SK-N-SH (cell line): Measurements from ENCODE around the gene DNAH10. TPM values are rescaled to one million over a fixed set of nuclear protein-coding genes. Genes with fewer than 3 reads are reported as not detected.

Experiments used
- CTCF ChIA-PET: fragments of 300-600, 350-600 bp; formaldehyde crosslinking; extraction: SDS; loops from one replicate; lab custom pipeline; 2021; lab: Yijun Ruan, JAX
- POLR2A ChIA-PET: fragments of 350-600 bp; sonication (Branson Sonifier 250); formaldehyde crosslinking; extraction: SDS; loops from one replicate; lab custom pipeline; 2020; ENCODE audit warnings: antibody characterized with exemption, inconsistent platforms; lab: Yijun Ruan, JAX
- DNase-seq: peaks from one replicate; pipeline ENCODE4 v3.0.0; 2012
- H2AFZ ChIP-seq: fragments of 200-600 bp; sonication (generic); 2 replicates; pipeline ENCODE4 v1.8.1; 2016; ENCODE audit warnings: antibody characterized with exemption, mild to moderate bottlenecking, low read depth
- H3F3A ChIP-seq: fragments of 200-600 bp; sonication (generic); replicated peaks from 2 replicates; pipeline ENCODE3; 2016; ENCODE audit warnings: antibody characterized with exemption, mild to moderate bottlenecking; ENCODE audit not compliant: insufficient read depth
- H3K27ac ChIP-seq, 2 experiments: fragments of 200-500 bp in 1 of 2; fragments of 200-600 bp in 1 of 2; sonication (Bioruptor generic) in 1 of 2; sonication (generic), shearing (Covaris generic) in 1 of 2; 2 replicates each; pipeline versions ENCODE4 v1.5.1 to v1.6.1; 2014 to 2016; ENCODE audit warnings: low read depth in 2 of 2, inconsistent platforms in 1 of 2, low read length in 1 of 2, mild to moderate bottlenecking in 1 of 2, mixed read lengths in 1 of 2
- H3K27me3 ChIP-seq: fragments of 200-600 bp; sonication (generic), shearing (Covaris generic); 2 replicates; pipeline ENCODE4 v1.6.1; 2016; ENCODE audit warnings: mixed run types; ENCODE audit not compliant: insufficient read depth
- H3K36me3 ChIP-seq, 2 experiments: fragments of 200-500 bp in 1 of 2; fragments of 200-600 bp in 1 of 2; sonication (Bioruptor generic) in 1 of 2; sonication (generic) in 1 of 2; replicated peaks in 1 of 2; 2 replicates each; pipeline versions ENCODE3 to v1.5.1; 2014 to 2016; ENCODE audit warnings: low read length in 1 of 2, mild to moderate bottlenecking in 1 of 2; ENCODE audit not compliant: insufficient read depth in 2 of 2, control insufficient read depth in 1 of 2
- H3K4me1 ChIP-seq, 2 experiments: fragments of 200-500 bp in 1 of 2; fragments of 200-600 bp in 1 of 2; sonication (Bioruptor generic) in 1 of 2; sonication (generic), shearing (Covaris generic) in 1 of 2; 2 replicates each; pipeline versions ENCODE4 v1.5.1 to v1.6.1; 2014 to 2016; ENCODE audit warnings: low read depth in 1 of 2, low read length in 1 of 2, mixed run types in 1 of 2; ENCODE audit not compliant: insufficient read depth in 2 of 2, control insufficient read depth in 1 of 2
- H3K4me2 ChIP-seq: fragments of 200-600 bp; sonication (generic), shearing (Covaris generic); 2 replicates; pipeline ENCODE4 v1.6.1; 2017; ENCODE audit warnings: mixed run types
- H3K4me3 ChIP-seq, 2 experiments: fragments of 200-500 bp in 1 of 2; fragments of 200-600 bp in 1 of 2; sonication (Bioruptor generic) in 1 of 2; sonication (generic), shearing (Covaris generic) in 1 of 2; 2 replicates each; pipeline versions ENCODE4 v1.5.1 to v1.8.1; 2014 to 2016; ENCODE audit warnings: low read depth in 2 of 2, inconsistent platforms in 1 of 2, low read length in 1 of 2, mild to moderate bottlenecking in 1 of 2, mixed read lengths in 1 of 2, moderate library complexity in 1 of 2
- H3K79me2 ChIP-seq: fragments of 200-600 bp; sonication (generic); 2 replicates; pipeline ENCODE4 v1.8.1; 2017; ENCODE audit warnings: mild to moderate bottlenecking; ENCODE audit not compliant: insufficient read depth
- H3K9ac ChIP-seq: fragments of 200-600 bp; sonication (generic); 2 replicates; pipeline ENCODE4 v1.6.1; 2017; ENCODE audit warnings: mixed run types
- H3K9me2 ChIP-seq: fragments of 200-600 bp; sonication (generic); 2 replicates; pipeline ENCODE4 v1.6.1; 2017; ENCODE audit warnings: mixed run types
- H3K9me3 ChIP-seq: fragments of 200-600 bp; sonication (generic); 2 replicates; pipeline ENCODE4 v1.6.1; 2017; ENCODE audit warnings: mixed run types, mild to moderate bottlenecking, moderate library complexity
- H4K20me1 ChIP-seq: fragments of 200-600 bp; sonication (generic); 2 replicates; pipeline ENCODE4 v1.6.1; 2017; ENCODE audit warnings: mild to moderate bottlenecking, mixed run types; ENCODE audit not compliant: insufficient read depth
- CHD2 ChIP-seq: fragments of 150-350 bp; IDR thresholded peaks from 2 replicates; pipeline ENCODE4 v1.6.1; 2018; ENCODE audit warnings: low read length; ENCODE audit not compliant: partially characterized antibody
- ELF1 ChIP-seq: IDR thresholded peaks from 2 replicates; pipeline ENCODE4 v1.4.0; 2012
- EP300 ChIP-seq, 2 experiments: IDR thresholded peaks; 2 replicates each; pipeline versions ENCODE4 v1.4.0 to v1.6.1; 2012; ENCODE audit warnings: borderline replicate concordance in 1 of 2, low read depth in 1 of 2, low read length in 1 of 2
- EZH2phosphoT487 ChIP-seq: fragments of 200-600 bp; sonication (generic); IDR thresholded peaks from 2 replicates; pipeline ENCODE4 v1.6.1; 2017; ENCODE audit warnings: low read depth, mixed run types, mild to moderate bottlenecking, antibody characterized with exemption, moderate library complexity, borderline replicate concordance
- FOSL2 ChIP-seq: IDR thresholded peaks from 2 replicates; pipeline ENCODE4 v1.4.0; 2012; ENCODE audit warnings: low read depth, mild to moderate bottlenecking, moderate library complexity, borderline replicate concordance
- FOXM1 ChIP-seq: IDR thresholded peaks from 2 replicates; pipeline ENCODE4 v1.4.0; 2012; ENCODE audit warnings: low read depth, mild to moderate bottlenecking
- GABPA ChIP-seq: IDR thresholded peaks from 2 replicates; pipeline ENCODE4 v1.4.0; 2012; ENCODE audit warnings: low read depth, mild to moderate bottlenecking
- JUND ChIP-seq: IDR thresholded peaks from 2 replicates; pipeline ENCODE4 v1.4.0; 2012
- MXI1 ChIP-seq: IDR thresholded peaks from 2 replicates; pipeline ENCODE4 v1.6.1; 2012; ENCODE audit warnings: mild to moderate bottlenecking, low read depth, low read length, improper control_type of control experiment
- NFIC ChIP-seq: IDR thresholded peaks from 2 replicates; pipeline ENCODE4 v1.4.0; 2012; ENCODE audit warnings: borderline replicate concordance
- NRF1 ChIP-seq: IDR thresholded peaks from 2 replicates; pipeline ENCODE4 v1.6.1; 2012; ENCODE audit warnings: low read depth, mild to moderate bottlenecking, low read length
- POLR2AphosphoS5 ChIP-seq: IDR thresholded peaks from 2 replicates; pipeline ENCODE4 v1.6.1; 2012; ENCODE audit warnings: low read depth, low read length
- RCOR1 ChIP-seq: fragments of 150-350 bp; IDR thresholded peaks from 2 replicates; pipeline ENCODE4 v1.6.1; 2017; ENCODE audit warnings: antibody characterized with exemption, low read length
- RXRA ChIP-seq: IDR thresholded peaks from 2 replicates; pipeline ENCODE4 v1.4.0; 2012; ENCODE audit warnings: low read depth, mild to moderate bottlenecking, borderline replicate concordance
- SMC3 ChIP-seq: IDR thresholded peaks from 2 replicates; pipeline ENCODE4 v1.6.1; 2012; ENCODE audit warnings: low read depth, low read length, improper control_type of control experiment
- TAF1 ChIP-seq: IDR thresholded peaks from 2 replicates; pipeline ENCODE4 v1.6.1; 2012; ENCODE audit warnings: low read depth, mild to moderate bottlenecking, low read length, moderate library complexity, borderline replicate concordance
- TCF12 ChIP-seq: IDR thresholded peaks from 2 replicates; pipeline ENCODE4 v1.4.0; 2012
- TEAD4 ChIP-seq: IDR thresholded peaks from 2 replicates; pipeline ENCODE4 v1.4.0; 2012; ENCODE audit warnings: mild to moderate bottlenecking, borderline replicate concordance; ENCODE audit not compliant: insufficient read depth
- YY1 ChIP-seq: IDR thresholded peaks from 2 replicates; pipeline ENCODE4 v1.4.0; 2012; ENCODE audit warnings: low read depth, mild to moderate bottlenecking
- WGBS: methylation state at CpG from one replicate; pipeline ENCODE4 v1.1.6; 2017; ENCODE audit warnings: low lambda C conversion rate; 5-methylcytosine and 5-hydroxymethylcytosine counted together
- polyA plus RNA-seq, 3 experiments: library from polyadenylated mRNA; depleted of rRNA; stranded (reverse); fragments of >200 nt; gene quantifications; 2 replicates each; pipeline ENCODE4 v1.2.3, GENCODE V29; 2012
- TF ChIP-seq, protein P1 (sequence below): IDR thresholded peaks from 2 replicates; pipeline ENCODE4 v1.6.1; 2012; ENCODE audit warnings: mild to moderate bottlenecking, low read depth, low read length, moderate library complexity
- TF ChIP-seq, protein P2 (sequence below): fragments of 150-350 bp; IDR thresholded peaks from 2 replicates; pipeline ENCODE4 v1.6.1; 2017; ENCODE audit warnings: antibody characterized with exemption, low read length, low read depth, borderline replicate concordance
- TF ChIP-seq, protein P3 (sequence below): fragments of 200-600 bp; sonication (generic); IDR thresholded peaks from 2 replicates; pipeline ENCODE4 v1.6.1; 2017; ENCODE audit warnings: antibody characterized with exemption, mild to moderate bottlenecking, moderate library complexity

DNAH10 gene
- polyA plus RNA-seq, 1 of the 3 experiments (the other 2 are of a cell fraction): 0.13 TPM

DNA sequence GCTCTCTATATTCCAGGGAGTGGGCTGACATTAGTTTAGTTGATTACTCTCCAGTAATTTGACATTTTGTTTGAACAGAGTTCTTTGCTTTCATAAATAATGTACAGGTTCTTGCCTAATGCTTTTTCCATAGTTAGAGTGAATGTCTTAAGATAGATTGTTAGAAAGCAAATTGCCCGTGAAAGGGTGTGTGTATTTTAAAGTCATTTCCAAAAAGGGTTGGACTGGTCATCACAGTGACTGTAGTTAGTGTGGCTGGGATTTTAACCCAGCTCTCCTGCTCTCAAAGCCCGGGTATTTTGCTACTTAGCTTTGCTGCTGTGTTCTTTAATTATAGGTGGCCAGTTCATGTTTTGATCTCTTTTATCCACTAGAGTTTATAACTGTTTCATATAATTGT is 74.2 kb downstream of the DNAH10 start:
- Histone ChIP-seq H3K9me3 (no peaks in the 10 kb centered on the region), H3K4me2 (no peak overlapping the region), H3K4me1 (no peaks in the 10 kb centered on the region), H3K9ac (no peak overlapping the region), H3K27ac (no peak overlapping the region), H3K27me3 (no peaks in the 10 kb centered on the region), H3K4me3 (no peak overlapping the region), H3K9me2 (no peaks in the 10 kb centered on the region), H3F3A (no peaks in the 10 kb centered on the region), H3K36me3 (no peaks in the 10 kb centered on the region), H2AFZ (no peak overlapping the region), H4K20me1 (no peaks in the 10 kb centered on the region), H3K79me2 (no peaks in the 10 kb centered on the region)
- POLR2A ChIA-PET: no interaction called here
- 49% methylated on average over 2 of the region's 2 CpGs for WGBS
- CTCF ChIA-PET: no interaction called here
- no peak for TF ChIP-seq GABPA
- no peak for TF ChIP-seq EZH2phosphoT487
- no peak for TF ChIP-seq JUND
- no peak for TF ChIP-seq NRF1
- no peak for TF ChIP-seq EP300 (IDR thresholded peaks at IDR 0.05; ENCODE audit: borderline replicate concordance in 1 of 2, low read depth in 1 of 2, low read length in 1 of 2)
- no peak for TF ChIP-seq FOSL2
- TF ChIP-seq TEAD4: no peak
- DNase-seq: no peak

DNA sequence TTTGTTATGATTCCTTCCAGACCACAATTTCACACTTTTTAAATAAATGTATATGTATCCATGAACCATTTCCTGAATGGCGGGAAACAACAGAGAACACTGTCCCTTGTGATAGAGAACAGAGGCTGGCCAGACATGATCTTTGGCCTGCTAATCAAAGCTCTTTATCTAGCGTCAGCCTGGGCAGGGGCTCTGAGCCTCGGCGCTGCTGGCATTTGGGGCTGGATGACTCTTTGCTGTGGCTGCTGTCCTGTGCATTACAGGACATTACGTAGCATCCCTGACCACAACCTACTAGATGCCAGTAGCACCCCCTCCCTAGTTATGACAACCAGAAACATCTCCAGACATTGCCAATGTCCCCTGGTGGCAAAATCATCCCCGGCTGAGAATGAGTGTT is 77.7 kb downstream of the DNAH10 start:
- Histone ChIP-seq H3K4me3 (no peak overlapping the region), H3K9me2 (no peaks in the 10 kb centered on the region), H4K20me1 (no peaks in the 10 kb centered on the region), H3K9ac (no peak overlapping the region), H3K27ac (peak overlapping the region in 1 of 2 experiments; percentile 11; a peak in 1 of 4 replicates), H3F3A (no peaks in the 10 kb centered on the region), H3K4me2 (no peak overlapping the region), H3K79me2 (no peaks in the 10 kb centered on the region), H3K27me3 (no peaks in the 10 kb centered on the region), H3K36me3 (no peaks in the 10 kb centered on the region), H3K4me1 (no peaks in the 10 kb centered on the region), H2AFZ (no peak overlapping the region), H3K9me3 (no peaks in the 10 kb centered on the region)
- POLR2A ChIA-PET: interaction anchor here (0.6 kb wide), 1 partner anchor 1069 kb away, joined by 3 read pairs; no protein-coding TSS in a partner anchor
- CTCF ChIA-PET: no interaction called here
- peak; percentile 80 for DNase-seq
- whole genome bisulfite sequencing: 13% methylated on average over 5 of the region's 6 CpGs
- TF ChIP-seq YY1 (no peak), CHD2 (peak; percentile 68), FOXM1 (no peak), ELF1 (no peak), TCF12 (peak; percentile 35), TAF1 (no peak), EP300 (IDR thresholded peaks at IDR 0.05; ENCODE audit: borderline replicate concordance in 1 of 2, low read depth in 1 of 2, low read length in 1 of 2) (peak in 1 of 2 experiments; percentile 76; a peak in 2 of 4 replicates), NFIC (no peak), EZH2phosphoT487 (no peak), JUND (no peak), SMC3 (no peak), RCOR1 (peak; percentile 91), POLR2AphosphoS5 (0 out of 2 replicates have a peak, but pooled peaks have one; percentile 21), RXRA (no peak), MXI1 (no peak), GABPA (no peak)
- TF ChIP-seq, protein P1, sequence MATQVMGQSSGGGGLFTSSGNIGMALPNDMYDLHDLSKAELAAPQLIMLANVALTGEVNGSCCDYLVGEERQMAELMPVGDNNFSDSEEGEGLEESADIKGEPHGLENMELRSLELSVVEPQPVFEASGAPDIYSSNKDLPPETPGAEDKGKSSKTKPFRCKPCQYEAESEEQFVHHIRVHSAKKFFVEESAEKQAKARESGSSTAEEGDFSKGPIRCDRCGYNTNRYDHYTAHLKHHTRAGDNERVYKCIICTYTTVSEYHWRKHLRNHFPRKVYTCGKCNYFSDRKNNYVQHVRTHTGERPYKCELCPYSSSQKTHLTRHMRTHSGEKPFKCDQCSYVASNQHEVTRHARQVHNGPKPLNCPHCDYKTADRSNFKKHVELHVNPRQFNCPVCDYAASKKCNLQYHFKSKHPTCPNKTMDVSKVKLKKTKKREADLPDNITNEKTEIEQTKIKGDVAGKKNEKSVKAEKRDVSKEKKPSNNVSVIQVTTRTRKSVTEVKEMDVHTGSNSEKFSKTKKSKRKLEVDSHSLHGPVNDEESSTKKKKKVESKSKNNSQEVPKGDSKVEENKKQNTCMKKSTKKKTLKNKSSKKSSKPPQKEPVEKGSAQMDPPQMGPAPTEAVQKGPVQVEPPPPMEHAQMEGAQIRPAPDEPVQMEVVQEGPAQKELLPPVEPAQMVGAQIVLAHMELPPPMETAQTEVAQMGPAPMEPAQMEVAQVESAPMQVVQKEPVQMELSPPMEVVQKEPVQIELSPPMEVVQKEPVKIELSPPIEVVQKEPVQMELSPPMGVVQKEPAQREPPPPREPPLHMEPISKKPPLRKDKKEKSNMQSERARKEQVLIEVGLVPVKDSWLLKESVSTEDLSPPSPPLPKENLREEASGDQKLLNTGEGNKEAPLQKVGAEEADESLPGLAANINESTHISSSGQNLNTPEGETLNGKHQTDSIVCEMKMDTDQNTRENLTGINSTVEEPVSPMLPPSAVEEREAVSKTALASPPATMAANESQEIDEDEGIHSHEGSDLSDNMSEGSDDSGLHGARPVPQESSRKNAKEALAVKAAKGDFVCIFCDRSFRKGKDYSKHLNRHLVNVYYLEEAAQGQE: no peak
- TF ChIP-seq, protein P2, sequence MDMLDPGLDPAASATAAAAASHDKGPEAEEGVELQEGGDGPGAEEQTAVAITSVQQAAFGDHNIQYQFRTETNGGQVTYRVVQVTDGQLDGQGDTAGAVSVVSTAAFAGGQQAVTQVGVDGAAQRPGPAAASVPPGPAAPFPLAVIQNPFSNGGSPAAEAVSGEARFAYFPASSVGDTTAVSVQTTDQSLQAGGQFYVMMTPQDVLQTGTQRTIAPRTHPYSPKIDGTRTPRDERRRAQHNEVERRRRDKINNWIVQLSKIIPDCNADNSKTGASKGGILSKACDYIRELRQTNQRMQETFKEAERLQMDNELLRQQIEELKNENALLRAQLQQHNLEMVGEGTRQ: no peak
- TF ChIP-seq, protein P3, sequence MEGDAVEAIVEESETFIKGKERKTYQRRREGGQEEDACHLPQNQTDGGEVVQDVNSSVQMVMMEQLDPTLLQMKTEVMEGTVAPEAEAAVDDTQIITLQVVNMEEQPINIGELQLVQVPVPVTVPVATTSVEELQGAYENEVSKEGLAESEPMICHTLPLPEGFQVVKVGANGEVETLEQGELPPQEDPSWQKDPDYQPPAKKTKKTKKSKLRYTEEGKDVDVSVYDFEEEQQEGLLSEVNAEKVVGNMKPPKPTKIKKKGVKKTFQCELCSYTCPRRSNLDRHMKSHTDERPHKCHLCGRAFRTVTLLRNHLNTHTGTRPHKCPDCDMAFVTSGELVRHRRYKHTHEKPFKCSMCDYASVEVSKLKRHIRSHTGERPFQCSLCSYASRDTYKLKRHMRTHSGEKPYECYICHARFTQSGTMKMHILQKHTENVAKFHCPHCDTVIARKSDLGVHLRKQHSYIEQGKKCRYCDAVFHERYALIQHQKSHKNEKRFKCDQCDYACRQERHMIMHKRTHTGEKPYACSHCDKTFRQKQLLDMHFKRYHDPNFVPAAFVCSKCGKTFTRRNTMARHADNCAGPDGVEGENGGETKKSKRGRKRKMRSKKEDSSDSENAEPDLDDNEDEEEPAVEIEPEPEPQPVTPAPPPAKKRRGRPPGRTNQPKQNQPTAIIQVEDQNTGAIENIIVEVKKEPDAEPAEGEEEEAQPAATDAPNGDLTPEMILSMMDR: no peak
